HEK293T (cell line): Measurements from ENCODE around the gene MICAL2.

Experiments used
- BHLHE40 ChIP-seq: fragments of 450-650 bp; IDR thresholded peaks from 2 replicates; pipeline ENCODE4 v1.6.1; 2016; ENCODE audit warnings: mild to moderate bottlenecking, moderate library complexity, borderline replicate concordance
- ELF4 ChIP-seq: fragments of 450-650 bp; IDR thresholded peaks from 2 replicates; pipeline ENCODE4 v1.6.1; 2017; ENCODE audit warnings: antibody characterized with exemption
- FOXA1 ChIP-seq: fragments of 450-650 bp; IDR thresholded peaks from 2 replicates; pipeline ENCODE4 v1.6.1; 2016; ENCODE audit warnings: mild to moderate bottlenecking
- FOXM1 ChIP-seq: fragments of 450-650 bp; IDR thresholded peaks from 2 replicates; pipeline ENCODE4 v1.6.1; 2017; ENCODE audit warnings: mild to moderate bottlenecking, borderline replicate concordance
- L3MBTL2 ChIP-seq: fragments of 450-650 bp; conservative IDR thresholded peaks from 2 replicates; pipeline ENCODE4 v1.6.1; 2016; ENCODE audit warnings: mild to moderate bottlenecking
- LEF1 ChIP-seq: fragments of 450-650 bp; IDR thresholded peaks from 2 replicates; pipeline ENCODE4 v1.6.1; 2017; ENCODE audit warnings: mild to moderate bottlenecking, borderline replicate concordance
- NFRKB ChIP-seq: fragments of 450-650 bp; IDR thresholded peaks from 2 replicates; pipeline ENCODE4 v1.6.1; 2016; ENCODE audit warnings: mild to moderate bottlenecking, moderate library complexity
- SP1 ChIP-seq: fragments of 450-650 bp; IDR thresholded peaks from 2 replicates; pipeline ENCODE4 v1.6.1; 2017
- ZNF384 ChIP-seq: fragments of 450-650 bp; IDR thresholded peaks from 2 replicates; pipeline ENCODE4 v1.6.1; 2016

- TF ChIP-seq FOXA1: no peak
- TF ChIP-seq BHLHE40: no peak
- no peak for TF ChIP-seq ELF4
- no peak for TF ChIP-seq NFRKB
- TF ChIP-seq SP1: no peak
- TF ChIP-seq ZNF384: no peak
- TF ChIP-seq FOXM1: no peak
- TF ChIP-seq L3MBTL2: no peak
- TF ChIP-seq LEF1: no peak
Observed at GRCh38 chr11:12272821-12273617, 162.6 kb downstream of the MICAL2 start.
